Fibroblast of the aortic adventitia (primary cell): ENCODE measurements around the gene ARHGAP42. TPM values are rescaled to one million over a fixed set of nuclear protein-coding genes. Genes with fewer than 3 reads are reported as not detected.

Source experiments
- DNase-seq: peaks from one replicate; pipeline ENCODE4 v3.0.0-alpha.2; 2010; ENCODE audit warnings: low read depth
- H3K4me3 ChIP-seq: 2 replicates; pipeline ENCODE4 v1.5.1; 2011; ENCODE audit warnings: low read depth, mild to moderate bottlenecking, control low read depth, low read length, moderate library complexity
- CTCF ChIP-seq: IDR thresholded peaks from 2 replicates; pipeline ENCODE4 v1.5.1; 2011; ENCODE audit warnings: mild to moderate bottlenecking, low read length, control low read depth, inconsistent platforms; ENCODE audit not compliant: insufficient read depth
- total RNA-seq: library from RNA; depleted of rRNA; stranded (reverse); fragments of >200 nt; gene quantifications from 2 replicates; pipeline ENCODE4 v1.2.3, GENCODE V29; 2012; ENCODE audit warnings: low replicate concordance

Gene ARHGAP42
- total RNA-seq, 1 donor: 12.6 TPM

GRCh38 chr11:100791860-100792259 is 104.8 kb downstream of the ARHGAP42 start:
- no peak for TF ChIP-seq CTCF
- H3K4me3 ChIP-seq: no peak overlapping the region
- peak; percentile 28 for DNase-seq

GRCh38 chr11:100793525-100793924 is 106.4 kb downstream of the ARHGAP42 start:
- H3K4me3 ChIP-seq: no peak overlapping the region
- TF ChIP-seq CTCF: no peak
- DNase-seq: no peak

- no peak for DNase-seq
- TF ChIP-seq CTCF: no peak
- no peak overlapping the region for H3K4me3 ChIP-seq
Measured at GRCh38 chr11:100794446-100794845, 107.4 kb downstream of the ARHGAP42 start.

- DNase-seq: no peak
- H3K4me3 ChIP-seq: no peak overlapping the region
- TF ChIP-seq CTCF: no peak
Measured at GRCh38 chr11:100799445-100799844, 112.4 kb downstream of the ARHGAP42 start.

- TF ChIP-seq CTCF: no peak
- DNase-seq: no peak
Measured at GRCh38 chr11:100800202-100800601, 113.1 kb downstream of the ARHGAP42 start.

GRCh38 chr11:100801225-100801999 is 114.3 kb downstream of the ARHGAP42 start:
- H3K4me3 ChIP-seq: no peak overlapping the region
- no peak for DNase-seq
- no peak for TF ChIP-seq CTCF

More at GRCh38 chr11:100800202-100800601, 113.1 kb downstream of the ARHGAP42 start:
- H3K4me3 ChIP-seq: no peak overlapping the region
